Measurements from ENCODE around the gene VSIG2. TPM values are rescaled to one million over a fixed set of nuclear protein-coding genes. Genes with fewer than 3 reads are reported as not detected.

The VSIG2 gene
- total and polyA plus RNA-seq, 2 donors (not counting 3 experiments of a cell fraction or from before 2014, with no cell fraction given) = 1.2 to 7.0 TPM

GRCh38 chr11:124801014-124801413, 49.0 kb upstream of the VSIG2 start:
- ChIA-PET CTCF (interaction anchor here (0.9 to 10.2 kb wide), 12 partner anchors 9 to 157 kb away, joined by 3 to 191 read pairs (median 8); partner anchors contain the start of gene ESAM), POLR2A (interaction anchor here (1.1 to 1.6 kb wide), 2 partner anchors 36 to 40 kb away, joined by 3 to 4 read pairs; no protein-coding TSS in a partner anchor)
- Histone ChIP-seq H3K4me2 (ENCODE audit: insufficient read depth, low read length) (peak overlapping the region; percentile 88), H3K9ac (replicated peaks; ENCODE audit: extremely low read depth, insufficient read depth, low read length) (peak overlapping the region; percentile 84), H2AFZ (ENCODE audit: low read depth, low read length) (peak overlapping the region; percentile 72), H3K4me1 (ENCODE audit: control insufficient read depth, extremely low read depth, insufficient read depth, low read length) (peaks cover 20% of the 10 kb centered on the region), H3K36me3 (ENCODE audit: control insufficient read depth in 2 of 2, extremely low read depth in 1 of 2, insufficient read depth in 2 of 2, low read length in 2 of 2) (no peaks in the 10 kb centered on the region), H4K20me1 (replicated peaks; ENCODE audit: control insufficient read depth, extremely low read depth, insufficient read depth, low read length) (no peaks in the 10 kb centered on the region), H3K27ac (ENCODE audit: insufficient read depth, low read depth, low read length) (peak overlapping the region; percentile 81), H3K4me3 (replicated peaks in 1 of 3; ENCODE audit: insufficient read depth in 1 of 3, low read depth in 1 of 3, low read length in 3 of 3) (peak overlapping the region; percentile 59 to 98 (median 62)), H3K9me3 (replicated peaks; ENCODE audit: control insufficient read depth, insufficient read depth, low read length) (no peaks in the 10 kb centered on the region), H3K9me1 (replicated peaks; ENCODE audit: control insufficient read depth, extremely low read depth, insufficient read depth, low read length) (no peaks in the 10 kb centered on the region), H3K27me3 (ENCODE audit: control insufficient read depth in 2 of 2, insufficient read depth in 2 of 2, low read length in 2 of 2) (no peaks in the 10 kb centered on the region), H3K79me2 (ENCODE audit: control insufficient read depth, insufficient read depth, low read length) (peaks cover 39% of the 10 kb centered on the region)
- dilution Hi-C loops (cut with MboI; ENCODE audit: extremely low pct_ligation_motif_present, low sequenced_read_pairs) (no loop called here), intact Hi-C loops (cut with micrococcal nuclease) (loop anchor here (2.0 kb wide), 1 partner anchor 66 kb away; no protein-coding TSS in a partner anchor)
- BruUV-seq (replicated peaks) = no TSS peak
- peak; percentile 63 for DNase-seq (ENCODE audit: low read depth, low spot score)
- FAIRE-seq = no peak
- TF ChIP-seq MYC (IDR thresholded peaks at IDR 0.05; ENCODE audit: low read depth, low read length) (no peak), FOS (IDR thresholded peaks at IDR 0.05; ENCODE audit: borderline replicate concordance, insufficient read depth, low read length) (peak; percentile 70), CTCF (IDR thresholded peaks at IDR 0.05; ENCODE audit: extremely low read depth in 1 of 2, insufficient read depth in 1 of 2, low read depth in 1 of 2, low read length in 2 of 2) (no peak), POLR2A (IDR thresholded peaks at IDR 0.05; ENCODE audit: low read depth, low read length) (no peak), JUN (IDR thresholded peaks at IDR 0.05; ENCODE audit: borderline replicate concordance, insufficient read depth, insufficient read length, low read depth) (no peak), GATA2 (IDR thresholded peaks at IDR 0.05; ENCODE audit: insufficient read depth, insufficient read length, low read depth, low read length) (peak; percentile 10)
